ENCODE data around the gene PRDM16.
A peak's percentile ranks its signal among the peaks of the same experiment; 100 is the strongest.

PRDM16 gene

GRCh38 chr1:3417082-3417739 lies 348.2 kb downstream of the PRDM16 start:
- DNase-seq (ENCODE audit: low read depth) = peak; percentile 25

GRCh38 chr1:3417934-3418333 lies 348.9 kb downstream of the PRDM16 start:
- H3K4me3 ChIP-seq (ENCODE audit: low read depth, low read length) = no peak overlapping the region
- no peak for TF ChIP-seq CTCF (IDR thresholded peaks at IDR 0.05; ENCODE audit: low read depth, low read length)
- no peak for TF ChIP-seq MAX (IDR thresholded peaks at IDR 0.05; ENCODE audit: low read depth, low read length)
- no peak for TF ChIP-seq POLR2A (IDR thresholded peaks at IDR 0.05; ENCODE audit: extremely low read depth, insufficient read length)
- no peak for TF ChIP-seq MYC (IDR thresholded peaks at IDR 0.05; ENCODE audit: low read depth, low read length)
- DNase-seq (ENCODE audit: low read depth) = no peak

More at GRCh38 chr1:3417082-3417739, 348.2 kb downstream of the PRDM16 start:
- no peak overlapping the region for H3K4me3 ChIP-seq (ENCODE audit: low read depth, low read length)
- TF ChIP-seq POLR2A (IDR thresholded peaks at IDR 0.05; ENCODE audit: extremely low read depth, insufficient read length) (no peak), CTCF (IDR thresholded peaks at IDR 0.05; ENCODE audit: low read depth, low read length) (peak; percentile 65), MAX (IDR thresholded peaks at IDR 0.05; ENCODE audit: low read depth, low read length) (no peak), MYC (IDR thresholded peaks at IDR 0.05; ENCODE audit: low read depth, low read length) (no peak)

GRCh38 chr1:3418600-3418999 lies 349.6 kb downstream of the PRDM16 start:
- no peak for DNase-seq (ENCODE audit: low read depth)
- no peak overlapping the region for H3K4me3 ChIP-seq (ENCODE audit: low read depth, low read length)
- TF ChIP-seq MYC (IDR thresholded peaks at IDR 0.05; ENCODE audit: low read depth, low read length) (no peak), POLR2A (IDR thresholded peaks at IDR 0.05; ENCODE audit: extremely low read depth, insufficient read length) (no peak)

GRCh38 chr1:3419415-3420204 lies 350.6 kb downstream of the PRDM16 start:
- TF ChIP-seq CTCF (IDR thresholded peaks at IDR 0.05; ENCODE audit: low read depth, low read length) (no peak), MAX (IDR thresholded peaks at IDR 0.05; ENCODE audit: low read depth, low read length) (no peak), POLR2A (IDR thresholded peaks at IDR 0.05; ENCODE audit: extremely low read depth, insufficient read length) (no peak), MYC (IDR thresholded peaks at IDR 0.05; ENCODE audit: low read depth, low read length) (no peak)
- no peak for DNase-seq (ENCODE audit: low read depth)
- no peak overlapping the region for H3K4me3 ChIP-seq (ENCODE audit: low read depth, low read length)

GRCh38 chr1:3420218-3420951 lies 351.4 kb downstream of the PRDM16 start:
- no peak overlapping the region for H3K4me3 ChIP-seq (ENCODE audit: low read depth, low read length)
- TF ChIP-seq POLR2A (IDR thresholded peaks at IDR 0.05; ENCODE audit: extremely low read depth, insufficient read length) (no peak), MAX (IDR thresholded peaks at IDR 0.05; ENCODE audit: low read depth, low read length) (no peak), MYC (IDR thresholded peaks at IDR 0.05; ENCODE audit: low read depth, low read length) (no peak), CTCF (IDR thresholded peaks at IDR 0.05; ENCODE audit: low read depth, low read length) (no peak)
- DNase-seq (ENCODE audit: low read depth) = no peak

- TF ChIP-seq POLR2A (IDR thresholded peaks at IDR 0.05; ENCODE audit: extremely low read depth, insufficient read length) (no peak), MAX (IDR thresholded peaks at IDR 0.05; ENCODE audit: low read depth, low read length) (no peak), CTCF (IDR thresholded peaks at IDR 0.05; ENCODE audit: low read depth, low read length) (no peak), MYC (IDR thresholded peaks at IDR 0.05; ENCODE audit: low read depth, low read length) (no peak)
- no peak overlapping the region for H3K4me3 ChIP-seq (ENCODE audit: low read depth, low read length)
- no peak for DNase-seq (ENCODE audit: low read depth)
Observed at GRCh38 chr1:3422638-3423037, 353.6 kb downstream of the PRDM16 start.
